ENCODE results near the gene CTDSP1. TPM values are rescaled to one million over a fixed set of nuclear protein-coding genes. Genes with fewer than 3 reads are reported as not detected.

Gene CTDSP1
- total RNA-seq, 1 experiment from 2014 or later: 25.4 TPM

DNA sequence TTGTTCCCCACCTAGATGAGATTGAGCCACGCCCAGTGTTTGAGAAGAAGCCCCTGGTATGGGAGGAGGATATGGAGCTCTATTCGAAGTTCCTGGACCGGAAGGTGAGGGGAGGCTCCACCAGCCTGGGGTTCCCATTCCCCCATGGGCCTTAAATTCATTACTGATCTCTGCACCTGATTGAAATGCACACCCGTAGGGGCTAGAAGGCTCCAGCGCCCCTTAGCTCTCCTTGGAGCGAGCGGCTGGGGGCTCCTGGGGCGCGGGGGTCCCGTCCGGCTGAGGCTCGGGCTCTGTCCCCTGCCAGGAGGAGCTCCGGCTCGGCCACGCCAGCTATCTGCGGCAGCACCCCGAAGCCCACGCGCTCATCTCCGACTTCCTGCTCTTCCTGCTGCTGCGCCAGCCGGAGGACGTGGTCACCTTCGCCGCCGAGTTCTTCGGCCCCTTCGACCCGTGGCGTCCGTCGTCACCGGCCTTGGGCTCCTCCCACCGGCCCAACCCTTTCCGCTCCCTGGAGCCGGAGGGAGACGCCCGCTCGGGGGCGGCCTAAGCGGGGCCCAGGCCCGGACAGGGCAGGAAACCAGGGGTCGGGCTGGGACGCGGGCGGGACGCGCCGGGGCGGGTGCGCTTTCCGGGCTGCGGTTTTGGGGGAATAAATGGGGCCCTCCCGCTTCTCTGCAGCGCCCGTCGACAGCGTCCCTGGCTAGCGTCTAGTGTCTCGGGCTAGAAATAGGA is 32.1 kb upstream of the CTDSP1 start (continued):
- TF ChIP-seq, protein P1, sequence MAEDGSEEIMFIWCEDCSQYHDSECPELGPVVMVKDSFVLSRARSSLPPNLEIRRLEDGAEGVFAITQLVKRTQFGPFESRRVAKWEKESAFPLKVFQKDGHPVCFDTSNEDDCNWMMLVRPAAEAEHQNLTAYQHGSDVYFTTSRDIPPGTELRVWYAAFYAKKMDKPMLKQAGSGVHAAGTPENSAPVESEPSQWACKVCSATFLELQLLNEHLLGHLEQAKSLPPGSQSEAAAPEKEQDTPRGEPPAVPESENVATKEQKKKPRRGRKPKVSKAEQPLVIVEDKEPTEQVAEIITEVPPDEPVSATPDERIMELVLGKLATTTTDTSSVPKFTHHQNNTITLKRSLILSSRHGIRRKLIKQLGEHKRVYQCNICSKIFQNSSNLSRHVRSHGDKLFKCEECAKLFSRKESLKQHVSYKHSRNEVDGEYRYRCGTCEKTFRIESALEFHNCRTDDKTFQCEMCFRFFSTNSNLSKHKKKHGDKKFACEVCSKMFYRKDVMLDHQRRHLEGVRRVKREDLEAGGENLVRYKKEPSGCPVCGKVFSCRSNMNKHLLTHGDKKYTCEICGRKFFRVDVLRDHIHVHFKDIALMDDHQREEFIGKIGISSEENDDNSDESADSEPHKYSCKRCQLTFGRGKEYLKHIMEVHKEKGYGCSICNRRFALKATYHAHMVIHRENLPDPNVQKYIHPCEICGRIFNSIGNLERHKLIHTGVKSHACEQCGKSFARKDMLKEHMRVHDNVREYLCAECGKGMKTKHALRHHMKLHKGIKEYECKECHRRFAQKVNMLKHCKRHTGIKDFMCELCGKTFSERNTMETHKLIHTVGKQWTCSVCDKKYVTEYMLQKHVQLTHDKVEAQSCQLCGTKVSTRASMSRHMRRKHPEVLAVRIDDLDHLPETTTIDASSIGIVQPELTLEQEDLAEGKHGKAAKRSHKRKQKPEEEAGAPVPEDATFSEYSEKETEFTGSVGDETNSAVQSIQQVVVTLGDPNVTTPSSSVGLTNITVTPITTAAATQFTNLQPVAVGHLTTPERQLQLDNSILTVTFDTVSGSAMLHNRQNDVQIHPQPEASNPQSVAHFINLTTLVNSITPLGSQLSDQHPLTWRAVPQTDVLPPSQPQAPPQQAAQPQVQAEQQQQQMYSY (CRISPR knock-in tag; IDR thresholded peaks at IDR 0.05): peak; percentile 31; the same call in 1 of the 2 replicates
- no peak for TF ChIP-seq CREM (CRISPR knock-in tag; IDR thresholded peaks at IDR 0.05)
- no peak for TF ChIP-seq NR1H2 (CRISPR knock-in tag; IDR thresholded peaks at IDR 0.05)
- no peak for TF ChIP-seq SOX15 (CRISPR knock-in tag; IDR thresholded peaks at IDR 0.05)
- no peak for TF ChIP-seq GTF2I (CRISPR knock-in tag; conservative IDR thresholded peaks at IDR 0.05)
- 0 out of 2 replicates have a peak, but pooled peaks have one; percentile 57 for TF ChIP-seq NFE2L1 (CRISPR knock-in tag; IDR thresholded peaks at IDR 0.05)
- TF ChIP-seq, protein P2, sequence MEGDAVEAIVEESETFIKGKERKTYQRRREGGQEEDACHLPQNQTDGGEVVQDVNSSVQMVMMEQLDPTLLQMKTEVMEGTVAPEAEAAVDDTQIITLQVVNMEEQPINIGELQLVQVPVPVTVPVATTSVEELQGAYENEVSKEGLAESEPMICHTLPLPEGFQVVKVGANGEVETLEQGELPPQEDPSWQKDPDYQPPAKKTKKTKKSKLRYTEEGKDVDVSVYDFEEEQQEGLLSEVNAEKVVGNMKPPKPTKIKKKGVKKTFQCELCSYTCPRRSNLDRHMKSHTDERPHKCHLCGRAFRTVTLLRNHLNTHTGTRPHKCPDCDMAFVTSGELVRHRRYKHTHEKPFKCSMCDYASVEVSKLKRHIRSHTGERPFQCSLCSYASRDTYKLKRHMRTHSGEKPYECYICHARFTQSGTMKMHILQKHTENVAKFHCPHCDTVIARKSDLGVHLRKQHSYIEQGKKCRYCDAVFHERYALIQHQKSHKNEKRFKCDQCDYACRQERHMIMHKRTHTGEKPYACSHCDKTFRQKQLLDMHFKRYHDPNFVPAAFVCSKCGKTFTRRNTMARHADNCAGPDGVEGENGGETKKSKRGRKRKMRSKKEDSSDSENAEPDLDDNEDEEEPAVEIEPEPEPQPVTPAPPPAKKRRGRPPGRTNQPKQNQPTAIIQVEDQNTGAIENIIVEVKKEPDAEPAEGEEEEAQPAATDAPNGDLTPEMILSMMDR (IDR thresholded peaks at IDR 0.05): no peak
- TF ChIP-seq, protein P3, sequence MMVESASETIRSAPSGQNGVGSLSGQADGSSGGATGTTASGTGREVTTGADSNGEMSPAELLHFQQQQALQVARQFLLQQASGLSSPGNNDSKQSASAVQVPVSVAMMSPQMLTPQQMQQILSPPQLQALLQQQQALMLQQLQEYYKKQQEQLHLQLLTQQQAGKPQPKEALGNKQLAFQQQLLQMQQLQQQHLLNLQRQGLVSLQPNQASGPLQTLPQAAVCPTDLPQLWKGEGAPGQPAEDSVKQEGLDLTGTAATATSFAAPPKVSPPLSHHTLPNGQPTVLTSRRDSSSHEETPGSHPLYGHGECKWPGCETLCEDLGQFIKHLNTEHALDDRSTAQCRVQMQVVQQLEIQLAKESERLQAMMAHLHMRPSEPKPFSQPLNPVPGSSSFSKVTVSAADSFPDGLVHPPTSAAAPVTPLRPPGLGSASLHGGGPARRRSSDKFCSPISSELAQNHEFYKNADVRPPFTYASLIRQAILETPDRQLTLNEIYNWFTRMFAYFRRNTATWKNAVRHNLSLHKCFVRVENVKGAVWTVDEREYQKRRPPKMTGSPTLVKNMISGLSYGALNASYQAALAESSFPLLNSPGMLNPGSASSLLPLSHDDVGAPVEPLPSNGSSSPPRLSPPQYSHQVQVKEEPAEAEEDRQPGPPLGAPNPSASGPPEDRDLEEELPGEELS (CRISPR knock-in tag; IDR thresholded peaks at IDR 0.05): peak; percentile 51; the same call in 1 of the 2 replicates
- no peak for TF ChIP-seq MXD4 (CRISPR knock-in tag; IDR thresholded peaks at IDR 0.05; ENCODE audit: borderline replicate concordance)
- TF ChIP-seq, protein P4, sequence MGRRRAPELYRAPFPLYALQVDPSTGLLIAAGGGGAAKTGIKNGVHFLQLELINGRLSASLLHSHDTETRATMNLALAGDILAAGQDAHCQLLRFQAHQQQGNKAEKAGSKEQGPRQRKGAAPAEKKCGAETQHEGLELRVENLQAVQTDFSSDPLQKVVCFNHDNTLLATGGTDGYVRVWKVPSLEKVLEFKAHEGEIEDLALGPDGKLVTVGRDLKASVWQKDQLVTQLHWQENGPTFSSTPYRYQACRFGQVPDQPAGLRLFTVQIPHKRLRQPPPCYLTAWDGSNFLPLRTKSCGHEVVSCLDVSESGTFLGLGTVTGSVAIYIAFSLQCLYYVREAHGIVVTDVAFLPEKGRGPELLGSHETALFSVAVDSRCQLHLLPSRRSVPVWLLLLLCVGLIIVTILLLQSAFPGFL (CRISPR knock-in tag; IDR thresholded peaks at IDR 0.05; ENCODE audit: borderline replicate concordance): no peak
- TF ChIP-seq, protein P5, sequence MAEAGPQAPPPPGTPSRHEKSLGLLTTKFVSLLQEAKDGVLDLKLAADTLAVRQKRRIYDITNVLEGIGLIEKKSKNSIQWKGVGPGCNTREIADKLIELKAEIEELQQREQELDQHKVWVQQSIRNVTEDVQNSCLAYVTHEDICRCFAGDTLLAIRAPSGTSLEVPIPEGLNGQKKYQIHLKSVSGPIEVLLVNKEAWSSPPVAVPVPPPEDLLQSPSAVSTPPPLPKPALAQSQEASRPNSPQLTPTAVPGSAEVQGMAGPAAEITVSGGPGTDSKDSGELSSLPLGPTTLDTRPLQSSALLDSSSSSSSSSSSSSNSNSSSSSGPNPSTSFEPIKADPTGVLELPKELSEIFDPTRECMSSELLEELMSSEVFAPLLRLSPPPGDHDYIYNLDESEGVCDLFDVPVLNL (CRISPR knock-in tag; IDR thresholded peaks at IDR 0.05; ENCODE audit: borderline replicate concordance, low read depth): no peak
- TF ChIP-seq, protein P6, sequence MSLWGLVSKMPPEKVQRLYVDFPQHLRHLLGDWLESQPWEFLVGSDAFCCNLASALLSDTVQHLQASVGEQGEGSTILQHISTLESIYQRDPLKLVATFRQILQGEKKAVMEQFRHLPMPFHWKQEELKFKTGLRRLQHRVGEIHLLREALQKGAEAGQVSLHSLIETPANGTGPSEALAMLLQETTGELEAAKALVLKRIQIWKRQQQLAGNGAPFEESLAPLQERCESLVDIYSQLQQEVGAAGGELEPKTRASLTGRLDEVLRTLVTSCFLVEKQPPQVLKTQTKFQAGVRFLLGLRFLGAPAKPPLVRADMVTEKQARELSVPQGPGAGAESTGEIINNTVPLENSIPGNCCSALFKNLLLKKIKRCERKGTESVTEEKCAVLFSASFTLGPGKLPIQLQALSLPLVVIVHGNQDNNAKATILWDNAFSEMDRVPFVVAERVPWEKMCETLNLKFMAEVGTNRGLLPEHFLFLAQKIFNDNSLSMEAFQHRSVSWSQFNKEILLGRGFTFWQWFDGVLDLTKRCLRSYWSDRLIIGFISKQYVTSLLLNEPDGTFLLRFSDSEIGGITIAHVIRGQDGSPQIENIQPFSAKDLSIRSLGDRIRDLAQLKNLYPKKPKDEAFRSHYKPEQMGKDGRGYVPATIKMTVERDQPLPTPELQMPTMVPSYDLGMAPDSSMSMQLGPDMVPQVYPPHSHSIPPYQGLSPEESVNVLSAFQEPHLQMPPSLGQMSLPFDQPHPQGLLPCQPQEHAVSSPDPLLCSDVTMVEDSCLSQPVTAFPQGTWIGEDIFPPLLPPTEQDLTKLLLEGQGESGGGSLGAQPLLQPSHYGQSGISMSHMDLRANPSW (CRISPR knock-in tag; conservative IDR thresholded peaks at IDR 0.05; ENCODE audit: low read depth): no peak
- TF ChIP-seq TEAD1 (CRISPR knock-in tag; IDR thresholded peaks at IDR 0.05): no peak
- no peak for TF ChIP-seq ZNF671 (CRISPR knock-in tag; IDR thresholded peaks at IDR 0.05)
- TF ChIP-seq CBFB (CRISPR knock-in tag; IDR thresholded peaks at IDR 0.05; ENCODE audit: low read depth): no peak
- TF ChIP-seq, protein P7, sequence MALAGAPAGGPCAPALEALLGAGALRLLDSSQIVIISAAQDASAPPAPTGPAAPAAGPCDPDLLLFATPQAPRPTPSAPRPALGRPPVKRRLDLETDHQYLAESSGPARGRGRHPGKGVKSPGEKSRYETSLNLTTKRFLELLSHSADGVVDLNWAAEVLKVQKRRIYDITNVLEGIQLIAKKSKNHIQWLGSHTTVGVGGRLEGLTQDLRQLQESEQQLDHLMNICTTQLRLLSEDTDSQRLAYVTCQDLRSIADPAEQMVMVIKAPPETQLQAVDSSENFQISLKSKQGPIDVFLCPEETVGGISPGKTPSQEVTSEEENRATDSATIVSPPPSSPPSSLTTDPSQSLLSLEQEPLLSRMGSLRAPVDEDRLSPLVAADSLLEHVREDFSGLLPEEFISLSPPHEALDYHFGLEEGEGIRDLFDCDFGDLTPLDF (CRISPR knock-in tag; IDR thresholded peaks at IDR 0.05): no peak
- TF ChIP-seq, protein P8, sequence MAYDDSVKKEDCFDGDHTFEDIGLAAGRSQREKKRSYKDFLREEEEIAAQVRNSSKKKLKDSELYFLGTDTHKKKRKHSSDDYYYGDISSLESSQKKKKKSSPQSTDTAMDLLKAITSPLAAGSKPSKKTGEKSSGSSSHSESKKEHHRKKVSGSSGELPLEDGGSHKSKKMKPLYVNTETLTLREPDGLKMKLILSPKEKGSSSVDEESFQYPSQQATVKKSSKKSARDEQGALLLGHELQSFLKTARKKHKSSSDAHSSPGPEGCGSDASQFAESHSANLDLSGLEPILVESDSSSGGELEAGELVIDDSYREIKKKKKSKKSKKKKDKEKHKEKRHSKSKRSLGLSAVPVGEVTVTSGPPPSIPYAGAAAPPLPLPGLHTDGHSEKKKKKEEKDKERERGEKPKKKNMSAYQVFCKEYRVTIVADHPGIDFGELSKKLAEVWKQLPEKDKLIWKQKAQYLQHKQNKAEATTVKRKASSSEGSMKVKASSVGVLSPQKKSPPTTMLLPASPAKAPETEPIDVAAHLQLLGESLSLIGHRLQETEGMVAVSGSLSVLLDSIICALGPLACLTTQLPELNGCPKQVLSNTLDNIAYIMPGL (CRISPR knock-in tag; IDR thresholded peaks at IDR 0.05): peak; percentile 68; the same call in 1 of the 2 replicates
- TF ChIP-seq HMGA2 (CRISPR knock-in tag; IDR thresholded peaks at IDR 0.05): no peak
- no peak for TF ChIP-seq ZNF423 (CRISPR knock-in tag; IDR thresholded peaks at IDR 0.05)
- no peak for TF ChIP-seq GABPB1 (CRISPR knock-in tag; IDR thresholded peaks at IDR 0.05)
- TF ChIP-seq FOXJ3 (CRISPR knock-in tag; IDR thresholded peaks at IDR 0.05; ENCODE audit: borderline replicate concordance): no peak
- TF ChIP-seq JAZF1 (CRISPR knock-in tag; IDR thresholded peaks at IDR 0.05): no peak
- TF ChIP-seq ZNF232 (CRISPR knock-in tag; IDR thresholded peaks at IDR 0.05): 0 out of 2 replicates have a peak, but pooled peaks have one; percentile 30

Measured in WTC11 (cell line).